Neural progenitor cell (in vitro differentiated cells): ENCODE results near the gene DISP2. TPM values are rescaled to one million over a fixed set of nuclear protein-coding genes. Genes with fewer than 3 reads are reported as not detected.

Experiments used
- DNase-seq: peaks from one replicate; pipeline ENCODE4 v3.0.0-alpha.2; 2016; ENCODE audit warnings: low spot score
- H2AFZ ChIP-seq: fragments of 200-600 bp; sonication (generic); replicated peaks from 2 replicates; pipeline ENCODE4 v1.6.1; 2016; ENCODE audit warnings: antibody characterized with exemption
- H3F3A ChIP-seq: fragments of 200-600 bp; sonication (generic); 2 replicates; pipeline ENCODE4 v1.6.1; 2016; ENCODE audit warnings: antibody characterized with exemption, low read depth
- H3K27ac ChIP-seq: fragments of 200-600 bp; sonication (generic); 2 replicates; pipeline ENCODE4 v1.5.1; 2016; ENCODE audit warnings: mild to moderate bottlenecking
- H3K27me3 ChIP-seq: fragments of 200-600 bp; sonication (generic); 2 replicates; pipeline ENCODE4 v1.6.1; 2016; ENCODE audit warnings: mild to moderate bottlenecking, moderate library complexity
- H3K36me3 ChIP-seq: fragments of 200-600 bp; sonication (generic); 2 replicates; pipeline ENCODE4 v1.5.1; 2016
- H3K4me1 ChIP-seq: fragments of 200-600 bp; sonication (generic); 2 replicates; pipeline ENCODE4 v1.6.1; 2016; ENCODE audit warnings: mixed run types
- H3K4me2 ChIP-seq: fragments of 200-600 bp; sonication (generic); 2 replicates; pipeline ENCODE4 v1.6.1; 2016
- H3K4me3 ChIP-seq: fragments of 200-600 bp; sonication (generic); 2 replicates; pipeline ENCODE4 v1.5.1; 2016
- H3K79me2 ChIP-seq: fragments of 200-600 bp; sonication (generic); 2 replicates; pipeline ENCODE4 v1.6.1; 2016; ENCODE audit warnings: low read depth
- H3K9ac ChIP-seq: fragments of 200-600 bp; sonication (generic); 2 replicates; pipeline ENCODE4 v1.6.1; 2016
- H3K9me3 ChIP-seq: fragments of 200-600 bp; sonication (generic); 2 replicates; pipeline ENCODE4 v1.5.1; 2016; ENCODE audit warnings: low read depth
- H4K20me1 ChIP-seq: fragments of 200-600 bp; sonication (generic); 2 replicates; pipeline ENCODE4 v1.6.1; 2016; ENCODE audit warnings: low read depth
- H3K27ac Mint-ChIP-seq: 3 replicates; pipeline ENCODE4 v1.8.0; 2021; ENCODE audit warnings: mixed read lengths
- H3K27me3 Mint-ChIP-seq: 2 replicates; pipeline ENCODE4 v1.8.0; 2022; ENCODE audit warnings: low read depth, mild to moderate bottlenecking, inconsistent platforms, moderate library complexity, mixed read lengths; ENCODE audit not compliant: insufficient read depth
- H3K36me3 Mint-ChIP-seq: 3 replicates; pipeline ENCODE4 v1.8.0; 2021; ENCODE audit warnings: mixed read lengths
- H3K4me1 Mint-ChIP-seq: 3 replicates; pipeline ENCODE4 v1.8.0; 2021; ENCODE audit warnings: mixed read lengths
- H3K4me3 Mint-ChIP-seq: 3 replicates; pipeline ENCODE4 v1.8.0; 2021; ENCODE audit warnings: mild to moderate bottlenecking, moderate library complexity, mixed read lengths
- H3K9me3 Mint-ChIP-seq: 3 replicates; pipeline ENCODE4 v1.8.0; 2020; ENCODE audit warnings: mixed read lengths
- EZH2 ChIP-seq: fragments of 200-600 bp; sonication (generic); IDR thresholded peaks from 2 replicates; pipeline ENCODE4 v1.6.1; 2017; ENCODE audit warnings: antibody characterized with exemption, mild to moderate bottlenecking, moderate library complexity
- EZH2phosphoT487 ChIP-seq: fragments of 200-600 bp; sonication (generic); IDR thresholded peaks from 2 replicates; pipeline ENCODE4 v1.6.1; 2017; ENCODE audit warnings: antibody characterized with exemption
- total RNA-seq: library from RNA; depleted of rRNA; stranded (reverse); fragments of >200 nt; gene quantifications from 2 replicates; pipeline ENCODE4 v1.2.3, GENCODE V29; 2015; ENCODE audit warnings: low replicate concordance
- TF ChIP-seq, protein P1 (sequence below): fragments of 200-600 bp; sonication (generic); IDR thresholded peaks from 2 replicates; pipeline ENCODE4 v1.5.1; 2017; ENCODE audit warnings: antibody characterized with exemption, mild to moderate bottlenecking

The DISP2 gene
- total RNA-seq, 1 donor from 2014 or later = not detected

DNA sequence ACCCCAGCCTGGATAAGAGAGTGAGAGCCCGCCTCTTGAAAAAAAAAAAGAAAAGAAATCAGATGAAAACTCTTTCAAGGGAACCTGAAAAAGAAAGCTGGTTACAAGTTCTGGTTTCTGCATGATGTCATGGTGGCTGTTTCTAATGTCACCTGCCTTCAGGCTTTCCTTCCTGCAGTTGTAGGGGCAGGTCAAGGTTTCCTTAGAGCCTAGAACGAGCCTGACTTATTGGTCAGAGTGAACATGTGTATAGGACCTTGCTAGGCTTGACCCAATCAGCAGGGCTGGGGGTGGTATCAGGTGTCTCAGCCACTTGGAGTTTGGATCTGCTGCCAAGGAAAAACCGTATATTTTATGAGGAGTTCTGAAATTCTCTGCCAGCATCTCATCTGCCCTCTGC is 51.3 kb downstream of the DISP2 start:
- peaks cover 11% of the 10 kb centered on the region for H4K20me1 ChIP-seq
- peaks cover 33% of the 10 kb centered on the region for H3K36me3 Mint-ChIP-seq

DNA sequence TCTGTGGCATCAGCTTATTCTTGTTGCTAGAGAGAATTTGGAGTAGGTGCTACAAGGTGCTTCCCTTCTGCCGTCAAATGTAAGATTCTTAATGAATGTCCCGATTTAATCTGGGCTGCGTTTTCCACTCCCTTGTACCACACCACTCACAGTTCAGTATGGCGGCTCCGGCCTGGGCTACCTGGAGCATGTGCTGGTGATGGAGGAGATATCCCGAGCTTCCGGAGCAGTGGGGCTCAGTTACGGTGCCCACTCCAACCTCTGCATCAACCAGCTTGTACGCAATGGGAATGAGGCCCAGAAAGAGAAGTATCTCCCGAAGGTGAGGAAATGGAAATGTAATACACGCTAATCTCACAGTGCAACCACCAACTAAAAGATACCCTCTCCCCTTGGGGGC is 52.5 kb downstream of the DISP2 start:
- H4K20me1 ChIP-seq = peaks cover 11% of the 10 kb centered on the region
- H2AFZ ChIP-seq = no peak overlapping the region
- Mint-ChIP-seq H3K4me1 (peaks cover 15% of the 10 kb centered on the region), H3K4me3 (no peak overlapping the region), H3K27me3 (peaks cover 2% of the 10 kb centered on the region), H3K36me3 (peaks cover 38% of the 10 kb centered on the region), H3K9me3 (no peaks in the 10 kb centered on the region), H3K27ac (no peak overlapping the region)
- H3K9me3 ChIP-seq = no peaks in the 10 kb centered on the region
- peaks cover 16% of the 10 kb centered on the region for H3K4me1 ChIP-seq
- no peaks in the 10 kb centered on the region for H3K36me3 ChIP-seq
- no peak overlapping the region for H3K4me3 ChIP-seq
- H3K79me2 ChIP-seq = peaks cover 20% of the 10 kb centered on the region
- no peak for DNase-seq
- H3K4me2 ChIP-seq = no peak overlapping the region
- no peak for TF ChIP-seq EZH2
- TF ChIP-seq, protein P1, sequence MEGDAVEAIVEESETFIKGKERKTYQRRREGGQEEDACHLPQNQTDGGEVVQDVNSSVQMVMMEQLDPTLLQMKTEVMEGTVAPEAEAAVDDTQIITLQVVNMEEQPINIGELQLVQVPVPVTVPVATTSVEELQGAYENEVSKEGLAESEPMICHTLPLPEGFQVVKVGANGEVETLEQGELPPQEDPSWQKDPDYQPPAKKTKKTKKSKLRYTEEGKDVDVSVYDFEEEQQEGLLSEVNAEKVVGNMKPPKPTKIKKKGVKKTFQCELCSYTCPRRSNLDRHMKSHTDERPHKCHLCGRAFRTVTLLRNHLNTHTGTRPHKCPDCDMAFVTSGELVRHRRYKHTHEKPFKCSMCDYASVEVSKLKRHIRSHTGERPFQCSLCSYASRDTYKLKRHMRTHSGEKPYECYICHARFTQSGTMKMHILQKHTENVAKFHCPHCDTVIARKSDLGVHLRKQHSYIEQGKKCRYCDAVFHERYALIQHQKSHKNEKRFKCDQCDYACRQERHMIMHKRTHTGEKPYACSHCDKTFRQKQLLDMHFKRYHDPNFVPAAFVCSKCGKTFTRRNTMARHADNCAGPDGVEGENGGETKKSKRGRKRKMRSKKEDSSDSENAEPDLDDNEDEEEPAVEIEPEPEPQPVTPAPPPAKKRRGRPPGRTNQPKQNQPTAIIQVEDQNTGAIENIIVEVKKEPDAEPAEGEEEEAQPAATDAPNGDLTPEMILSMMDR = no peak
- no peak for TF ChIP-seq EZH2phosphoT487
- no peak overlapping the region for H3K27ac ChIP-seq
- peaks cover 5% of the 10 kb centered on the region for H3F3A ChIP-seq
- no peak overlapping the region for H3K9ac ChIP-seq
- no peaks in the 10 kb centered on the region for H3K27me3 ChIP-seq

More for the DNA sequence above, 51.3 kb downstream of the DISP2 start:
- H3K4me1 Mint-ChIP-seq = peaks cover 25% of the 10 kb centered on the region
- TF ChIP-seq, protein P1 = no peak
- TF ChIP-seq EZH2phosphoT487 = no peak
- TF ChIP-seq EZH2 = no peak
- H3K79me2 ChIP-seq = peaks cover 20% of the 10 kb centered on the region
- no peak overlapping the region for H3K27ac Mint-ChIP-seq
- DNase-seq = no peak
- H3K27me3 Mint-ChIP-seq = no peaks in the 10 kb centered on the region
- no peaks in the 10 kb centered on the region for H3K36me3 ChIP-seq
- no peak overlapping the region for H3K4me3 ChIP-seq
- H3K4me1 ChIP-seq = peaks cover 16% of the 10 kb centered on the region
- H3K4me3 Mint-ChIP-seq = no peak overlapping the region
- H3K9ac ChIP-seq = no peak overlapping the region
- no peaks in the 10 kb centered on the region for H3K27me3 ChIP-seq
- no peaks in the 10 kb centered on the region for H3K9me3 Mint-ChIP-seq
- H2AFZ ChIP-seq = no peak overlapping the region
- no peak overlapping the region for H3K4me2 ChIP-seq
- H3K9me3 ChIP-seq = no peaks in the 10 kb centered on the region
- H3K27ac ChIP-seq = no peak overlapping the region
- peaks cover 5% of the 10 kb centered on the region for H3F3A ChIP-seq

DNA sequence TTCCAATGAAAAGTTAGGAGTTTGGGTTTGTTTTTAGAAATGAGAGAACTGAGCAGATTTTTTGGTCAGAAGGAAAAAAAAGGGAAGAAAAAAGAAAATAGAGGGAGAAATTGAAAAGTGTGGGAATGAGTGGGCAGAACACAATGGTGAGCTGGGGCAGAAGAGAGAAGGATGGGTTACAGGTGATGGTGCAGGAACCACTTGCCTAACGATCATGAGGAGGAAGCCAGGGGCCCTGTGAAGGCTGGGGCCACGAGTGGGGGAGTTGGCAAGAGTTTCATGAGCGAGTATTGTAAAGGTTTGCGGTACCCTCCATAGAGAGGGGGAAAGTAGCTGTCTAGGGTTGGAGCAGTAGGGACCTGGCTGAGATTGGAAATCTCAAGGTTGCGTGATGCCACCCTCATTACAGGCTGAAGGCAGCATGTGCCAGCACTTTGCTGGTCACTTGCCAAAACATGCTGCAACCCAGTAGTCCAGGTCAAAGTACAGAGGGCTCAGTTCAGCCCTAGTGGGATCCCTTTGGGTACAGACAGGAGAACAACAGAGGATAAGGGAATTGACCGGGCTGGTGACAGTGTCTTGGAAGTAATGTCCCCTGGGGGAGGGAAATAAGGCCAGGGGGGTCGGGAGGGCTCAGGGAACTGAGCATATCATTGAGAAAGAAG is 54.2 kb downstream of the DISP2 start:
- Histone ChIP-seq H3K9ac (no peak overlapping the region), H3K27me3 (no peaks in the 10 kb centered on the region), H3K4me3 (no peak overlapping the region), H3K4me2 (no peak overlapping the region), H3K79me2 (peaks cover 6% of the 10 kb centered on the region), H3K27ac (no peak overlapping the region), H4K20me1 (peaks cover 10% of the 10 kb centered on the region), H2AFZ (no peak overlapping the region), H3F3A (peaks cover 3% of the 10 kb centered on the region), H3K4me1 (peaks cover 6% of the 10 kb centered on the region), H3K36me3 (no peaks in the 10 kb centered on the region), H3K9me3 (no peaks in the 10 kb centered on the region)
- peaks cover 39% of the 10 kb centered on the region for H3K36me3 Mint-ChIP-seq
- TF ChIP-seq, protein P1 = no peak
- TF ChIP-seq EZH2 (no peak), EZH2phosphoT487 (no peak)
- no peak overlapping the region for H3K27ac Mint-ChIP-seq
- peaks cover 2% of the 10 kb centered on the region for H3K27me3 Mint-ChIP-seq
- no peak overlapping the region for H3K4me3 Mint-ChIP-seq
- DNase-seq = no peak
- H3K4me1 Mint-ChIP-seq = peaks cover 7% of the 10 kb centered on the region
- no peaks in the 10 kb centered on the region for H3K9me3 Mint-ChIP-seq
